ENCODE measurements around the gene TTC33.
A peak's percentile ranks its signal among the peaks of the same experiment; 100 is the strongest.
"Not testable (repeated sequence)": the region's sequence is repeated elsewhere in the genome, so short reads cannot be mapped to it uniquely, and the experiment has no call there.

The TTC33 gene, protein sequence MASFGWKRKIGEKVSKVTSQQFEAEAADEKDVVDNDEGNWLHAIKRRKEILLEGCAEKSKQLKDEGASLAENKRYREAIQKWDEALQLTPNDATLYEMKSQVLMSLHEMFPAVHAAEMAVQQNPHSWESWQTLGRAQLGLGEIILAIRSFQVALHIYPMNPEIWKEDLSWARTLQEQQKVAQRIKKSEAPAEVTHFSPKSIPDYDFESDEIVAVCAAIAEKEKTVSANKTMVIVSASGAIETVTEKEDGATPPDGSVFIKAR

DNA sequence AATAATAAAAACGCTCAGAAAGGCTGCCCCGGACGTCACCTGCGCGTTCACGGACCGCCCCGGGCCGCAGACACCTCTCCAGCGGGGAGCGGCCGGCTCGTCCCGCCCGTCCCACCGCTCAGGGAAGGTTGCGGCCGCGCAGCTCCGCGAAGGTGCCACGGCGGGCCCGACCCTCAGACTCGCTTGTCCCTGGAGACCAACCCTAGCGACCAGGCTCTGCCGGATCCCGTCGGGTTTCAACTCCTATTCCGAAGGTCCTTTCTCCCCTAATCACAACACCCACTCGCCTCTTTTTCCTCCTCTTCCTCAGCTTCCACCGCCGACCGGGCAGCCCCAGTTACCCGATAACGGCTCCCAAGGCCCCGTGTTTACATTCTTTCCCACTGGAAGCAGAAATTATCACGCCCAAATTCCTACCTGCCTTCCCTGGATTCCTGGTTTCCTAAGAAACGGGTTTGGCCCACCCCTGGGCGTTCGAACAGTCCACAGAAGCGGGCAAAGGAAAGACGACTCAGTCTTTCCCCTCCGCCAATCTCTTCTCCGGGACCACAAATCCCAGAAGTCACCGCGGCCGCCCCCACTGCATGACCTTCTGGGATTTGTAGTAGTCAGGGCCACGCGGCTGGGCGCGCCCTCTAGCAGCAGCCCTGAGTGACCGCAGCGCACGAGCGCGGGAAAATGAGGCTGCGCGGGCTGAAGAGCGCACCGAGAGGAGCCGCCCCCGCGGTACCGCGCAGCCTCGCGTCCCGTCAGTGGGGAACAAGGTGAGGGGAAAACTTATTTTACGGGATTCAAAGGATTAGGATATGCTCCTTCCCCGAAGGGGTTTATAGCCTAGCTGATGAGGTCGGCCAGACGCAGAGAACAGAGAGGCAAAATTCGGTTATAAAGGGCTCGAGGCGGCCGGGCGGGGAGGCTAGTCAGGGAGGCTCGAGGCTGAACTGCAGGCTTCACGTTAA lies at the start of gene TTC33:
TTC33 (minus strand) TSS at position 555 of the 959 bp plus-strand sequence. CDS start 8,943 bp downstream, outside the sequence.
- peak; percentile 92 for DNase-seq (ENCODE audit: low spot score)

DNA sequence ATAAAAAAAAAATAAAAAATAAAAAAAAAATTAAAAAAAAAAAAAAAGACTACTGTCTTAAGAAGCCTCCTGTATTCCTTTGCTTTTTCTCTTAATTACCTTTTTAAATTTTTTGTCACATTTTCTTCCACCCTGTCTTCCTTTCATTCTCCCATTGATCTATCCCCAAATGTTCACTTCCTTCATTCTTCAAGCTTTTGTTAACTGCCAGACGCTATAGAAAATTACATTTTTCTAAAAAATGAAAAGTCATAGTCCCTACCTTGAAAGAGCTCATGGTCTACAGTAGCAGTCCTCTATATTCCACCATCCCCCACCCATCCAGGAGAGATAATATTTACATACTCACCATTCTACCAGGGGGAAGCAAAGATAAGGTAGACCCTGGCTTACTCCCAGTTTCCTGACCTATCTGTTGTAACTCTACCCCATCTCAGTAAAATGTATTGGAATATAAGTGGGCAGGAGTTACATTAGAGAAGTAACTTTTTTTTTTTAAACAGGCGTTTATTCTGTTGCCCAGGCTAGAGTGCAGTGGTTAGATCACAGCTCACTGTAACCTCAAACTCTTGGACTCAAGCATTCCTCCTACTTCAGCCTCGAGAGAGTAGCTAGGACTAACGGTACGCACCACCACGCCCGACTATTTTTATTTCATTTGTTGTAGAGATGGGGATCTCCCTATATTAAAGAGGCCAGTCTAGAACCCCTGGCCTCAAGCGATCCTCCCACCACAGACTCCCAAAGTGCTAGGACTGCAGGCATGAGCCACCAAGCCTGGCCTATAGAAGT lies 46.2 kb upstream of the TTC33 start:
- DNase-seq (ENCODE audit: low spot score): no peak

DNA sequence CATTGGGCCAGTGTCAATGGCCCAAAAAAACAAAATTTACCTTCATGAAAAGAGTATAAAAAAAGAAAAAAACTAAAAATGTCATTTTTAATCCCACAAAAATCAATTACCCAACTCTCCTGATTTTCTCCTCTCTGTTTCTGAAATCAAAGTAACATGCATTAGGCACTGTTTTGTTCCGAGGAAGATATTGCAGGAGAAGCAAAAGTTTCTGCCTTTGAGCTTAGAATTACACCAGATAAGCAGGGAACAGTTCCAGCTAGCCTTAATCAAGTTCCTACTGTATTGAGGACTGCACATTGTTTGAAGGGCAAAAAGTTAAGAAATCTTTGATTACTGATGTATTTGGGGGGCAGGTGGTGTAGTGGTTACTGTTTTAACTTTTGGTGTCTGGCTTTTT lies 43.5 kb upstream of the TTC33 start:
- DNase-seq (ENCODE audit: low spot score): no peak

DNA sequence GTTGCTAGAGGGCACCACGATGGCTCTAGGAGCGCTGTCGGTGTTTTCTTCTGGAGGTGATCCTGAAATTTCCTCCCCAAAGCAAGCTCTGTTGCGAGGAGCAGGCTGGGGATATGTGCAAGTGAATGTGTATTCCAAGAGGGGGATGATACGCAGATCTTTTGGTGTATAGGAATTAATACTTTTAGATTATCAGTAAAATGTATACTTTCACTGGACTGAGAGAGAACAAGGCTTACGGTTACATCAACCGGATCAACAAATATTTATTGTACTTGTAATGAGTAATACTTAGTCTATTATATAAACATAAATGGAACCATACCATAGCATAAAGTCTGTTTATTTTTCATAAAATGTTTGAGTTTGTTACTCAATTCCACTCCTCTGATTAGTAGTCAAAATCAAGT lies 43.0 kb upstream of the TTC33 start:
- no peak for DNase-seq (ENCODE audit: low spot score)

DNA sequence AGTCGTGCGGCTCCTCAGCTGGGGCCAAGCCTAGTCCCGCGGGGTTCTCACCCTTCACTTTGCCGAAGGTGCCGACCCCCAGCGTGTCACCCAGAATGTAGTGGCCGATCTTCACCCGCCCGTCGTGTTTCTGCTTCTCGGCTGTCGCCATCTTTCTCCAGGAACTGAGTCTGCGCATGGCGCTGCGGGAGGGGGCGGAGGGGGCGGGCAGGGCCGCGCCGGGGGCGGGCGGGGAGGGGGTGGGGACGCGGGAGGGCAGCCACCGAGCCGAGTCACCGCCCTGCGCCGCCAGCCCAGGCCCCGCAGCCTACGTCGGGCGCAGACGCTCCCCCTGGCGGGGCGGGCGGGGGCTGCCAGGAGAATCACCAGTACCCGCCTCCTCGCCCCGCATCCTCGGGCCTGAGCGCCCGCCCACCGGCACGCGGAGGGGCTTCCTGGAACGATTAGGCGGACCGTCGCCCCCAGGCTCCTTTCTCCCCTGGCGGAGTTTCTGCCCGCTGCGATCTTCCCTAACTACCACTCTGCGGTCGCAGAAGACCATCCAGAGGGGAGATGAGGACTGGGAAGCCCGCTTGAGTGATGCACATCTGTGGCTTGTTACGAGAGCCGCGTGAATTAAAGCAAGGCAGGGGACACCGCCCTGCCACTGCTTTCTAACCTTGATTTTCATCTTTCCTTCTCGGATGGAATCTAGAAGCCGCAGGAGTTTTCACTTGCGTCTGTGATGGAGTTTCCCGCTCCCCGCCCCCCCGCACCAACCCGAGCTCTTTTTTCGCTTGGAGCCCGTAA lies 42.4 kb upstream of the TTC33 start, which contains the start of gene PRKAA1:
PRKAA1 (minus strand) TSS at position 363 of the 789 bp plus-strand sequence; CDS start at position 178, 185 bp downstream.
- peak; percentile 89 for DNase-seq (ENCODE audit: low spot score)

DNA sequence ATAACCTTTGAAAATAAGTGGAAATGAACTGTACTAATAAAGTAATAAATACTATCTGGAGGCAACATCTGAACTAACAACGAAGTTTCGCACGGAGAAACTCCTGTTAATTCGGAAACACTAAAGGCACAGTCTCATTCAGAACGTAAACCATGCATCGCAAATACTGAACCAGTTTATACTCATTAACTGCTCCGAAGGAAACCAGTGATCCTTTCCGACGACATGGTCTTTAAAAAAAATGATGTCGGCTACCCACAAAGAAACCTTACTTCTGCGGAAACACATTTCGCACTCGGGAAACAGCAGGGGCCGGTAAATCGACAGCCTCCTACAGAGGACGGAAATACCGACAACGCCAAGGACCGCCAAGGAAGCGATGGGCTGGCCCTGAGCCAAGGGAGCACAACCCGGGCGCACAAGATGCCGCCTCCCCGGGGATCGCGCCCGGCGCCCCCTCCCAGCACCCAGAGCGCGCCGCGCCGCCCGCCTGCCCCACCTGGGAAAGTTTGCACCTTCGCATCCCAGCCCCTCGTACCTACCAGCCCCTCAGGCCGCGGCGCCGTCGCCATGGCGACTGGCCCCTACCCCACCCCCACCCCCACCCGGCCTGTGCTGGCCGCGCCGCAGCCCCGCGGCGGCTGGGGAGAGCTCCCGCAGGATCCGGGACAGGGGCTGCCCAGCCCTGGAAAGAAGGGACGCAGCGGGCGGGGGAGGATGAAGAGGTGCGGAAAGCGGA lies 41.7 kb upstream of the TTC33 start:
- peak; percentile 65 for DNase-seq (ENCODE audit: low spot score)

DNA sequence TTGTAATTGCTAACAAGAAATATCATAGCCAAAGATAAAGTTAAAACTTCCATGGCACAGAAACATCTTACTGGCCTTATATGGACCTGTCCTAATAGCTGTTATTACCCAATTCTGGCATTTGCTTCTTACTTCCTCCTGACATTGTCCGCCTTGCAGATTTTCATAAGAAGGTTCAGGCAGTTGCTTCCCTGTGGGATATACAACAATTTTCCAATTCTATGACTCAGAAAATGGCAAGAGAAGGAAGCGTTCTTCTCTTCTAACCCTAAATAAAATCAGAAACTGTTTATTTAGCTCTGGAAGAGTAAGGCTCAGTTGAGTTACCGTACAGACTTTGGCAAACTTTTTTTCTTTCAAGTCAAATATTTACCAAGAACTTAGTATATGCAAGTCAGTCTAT lies 40.7 kb upstream of the TTC33 start:
- no peak for DNase-seq (ENCODE audit: low spot score)

DNA sequence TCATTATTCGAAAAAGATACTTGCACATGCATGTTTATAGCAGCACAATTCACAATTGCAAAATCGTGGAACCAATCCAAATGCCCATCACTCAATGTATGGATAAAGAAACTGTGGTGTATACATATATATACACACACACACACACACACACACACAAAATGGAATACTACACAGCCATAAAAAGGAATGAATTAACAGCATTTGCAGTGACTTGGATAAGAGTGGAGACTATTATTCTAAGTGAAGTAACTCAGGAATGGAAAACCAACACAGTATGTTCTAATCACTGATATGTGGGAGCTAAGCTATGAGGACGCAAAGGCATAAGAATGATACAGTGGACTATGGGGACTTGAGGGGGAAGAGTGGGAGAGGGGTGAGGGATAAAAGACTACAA lies 39.1 kb upstream of the TTC33 start:
- DNase-seq (ENCODE audit: low spot score): not testable (repeated sequence)

DNA sequence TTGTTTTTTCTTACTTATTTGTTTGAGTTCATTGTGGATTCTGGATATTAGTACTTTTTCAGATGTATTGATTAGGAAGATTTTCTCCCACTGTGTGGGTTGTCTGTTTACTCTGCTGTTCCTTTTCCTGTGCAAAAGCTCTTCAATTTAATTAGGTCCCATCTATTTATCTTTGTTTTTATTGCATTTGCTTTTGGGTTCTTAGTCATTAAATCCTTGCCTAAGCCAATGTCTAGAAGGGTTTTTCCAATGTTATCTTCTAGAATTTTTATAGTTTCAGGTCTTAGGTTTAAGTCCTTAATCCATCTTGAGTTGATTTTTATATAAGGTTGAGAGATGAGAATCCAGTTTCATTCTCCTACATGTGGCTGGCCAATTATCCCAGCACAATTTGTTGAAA lies 38.6 kb upstream of the TTC33 start:
- DNase-seq (ENCODE audit: low spot score): not testable (repeated sequence)

DNA sequence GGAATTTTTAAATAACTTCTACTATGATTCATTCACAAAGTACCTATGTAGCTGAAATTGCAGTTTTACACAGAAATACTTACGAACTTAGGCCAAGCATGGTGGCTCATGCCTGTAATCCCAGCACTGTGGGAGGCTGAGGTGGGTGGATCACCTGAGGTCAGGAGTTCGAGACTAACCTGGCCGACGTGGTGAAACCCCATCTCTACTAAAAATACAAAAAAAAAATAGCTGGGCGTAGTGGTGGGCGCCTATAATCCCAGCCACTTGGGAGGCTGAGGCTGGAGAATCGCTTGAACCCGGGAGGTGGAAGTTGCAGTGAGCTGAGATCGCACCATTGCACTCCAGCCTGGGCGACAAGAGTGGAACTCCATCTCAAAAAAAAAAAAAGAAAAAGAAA lies 36.9 kb upstream of the TTC33 start:
- DNase-seq (ENCODE audit: low spot score): not testable (repeated sequence)

DNA sequence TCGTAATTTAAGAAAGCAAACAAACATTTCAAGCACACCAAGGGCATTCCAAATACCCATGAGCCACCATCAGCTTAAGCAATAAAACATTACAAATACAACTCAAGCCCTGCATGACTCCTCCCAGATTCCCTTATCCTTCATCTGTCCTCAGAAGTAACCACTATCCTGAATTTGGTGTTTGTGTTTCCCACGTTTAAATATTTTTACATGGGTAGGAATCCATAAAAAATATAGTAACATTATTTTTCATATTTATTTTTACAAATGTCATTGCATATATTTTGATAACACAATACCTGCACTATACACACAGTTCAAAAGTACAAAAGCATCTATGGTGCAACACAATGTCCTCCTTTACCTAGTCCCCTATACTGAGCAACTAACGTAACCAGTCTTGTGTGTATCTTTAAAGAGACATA lies 36.0 kb upstream of the TTC33 start:
- DNase-seq (ENCODE audit: low spot score): no peak

DNA sequence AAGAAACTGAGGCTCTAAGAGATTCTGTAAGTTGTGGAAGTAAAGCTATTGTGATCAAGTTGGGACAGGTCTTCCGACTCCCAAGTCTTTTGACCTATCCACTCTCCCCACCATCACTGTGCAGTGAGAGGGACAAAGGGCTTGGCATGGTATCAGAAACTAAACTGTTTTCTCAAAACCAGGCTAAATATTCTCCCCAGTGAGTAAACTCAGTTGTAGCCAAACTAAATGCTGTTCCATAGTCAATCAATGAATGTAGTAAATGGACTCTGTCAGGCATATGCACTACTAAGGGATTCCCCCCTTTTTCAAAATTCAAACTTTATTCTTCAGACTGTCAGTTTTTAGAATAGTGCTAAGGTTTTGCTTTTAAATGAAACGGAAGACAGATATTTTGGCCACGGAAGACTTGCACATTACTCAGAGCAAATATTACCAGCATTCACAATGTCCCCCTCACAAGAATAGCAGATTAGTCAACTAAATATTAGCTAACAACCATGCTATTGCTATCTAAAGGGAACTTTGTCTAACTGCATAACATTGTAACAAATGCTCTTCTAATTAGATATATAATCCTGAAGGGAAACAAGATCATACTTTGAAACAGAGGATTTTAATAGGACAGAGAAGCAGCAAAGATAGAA lies 35.3 kb upstream of the TTC33 start:
- DNase-seq (ENCODE audit: low spot score): no peak

DNA sequence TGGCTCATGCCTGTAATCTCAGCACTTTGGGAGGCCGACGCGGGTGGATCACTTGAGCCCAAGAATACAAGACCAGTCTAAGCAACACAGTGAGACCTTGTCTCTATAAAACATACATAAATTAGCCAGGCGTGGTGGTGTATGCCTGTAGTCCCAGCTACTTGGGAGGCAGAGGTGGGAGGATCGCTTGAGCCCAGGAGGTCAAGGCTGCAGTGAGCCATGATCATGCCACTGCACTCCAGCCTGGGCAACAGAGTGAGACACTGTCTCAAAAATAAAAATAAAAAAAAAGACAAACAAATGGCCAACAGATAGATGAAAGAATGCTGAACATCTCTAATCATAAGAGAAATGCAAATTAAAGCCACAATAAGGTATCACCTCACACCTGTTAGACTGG lies 33.2 kb upstream of the TTC33 start:
- not testable (repeated sequence) for DNase-seq (ENCODE audit: low spot score)

DNA sequence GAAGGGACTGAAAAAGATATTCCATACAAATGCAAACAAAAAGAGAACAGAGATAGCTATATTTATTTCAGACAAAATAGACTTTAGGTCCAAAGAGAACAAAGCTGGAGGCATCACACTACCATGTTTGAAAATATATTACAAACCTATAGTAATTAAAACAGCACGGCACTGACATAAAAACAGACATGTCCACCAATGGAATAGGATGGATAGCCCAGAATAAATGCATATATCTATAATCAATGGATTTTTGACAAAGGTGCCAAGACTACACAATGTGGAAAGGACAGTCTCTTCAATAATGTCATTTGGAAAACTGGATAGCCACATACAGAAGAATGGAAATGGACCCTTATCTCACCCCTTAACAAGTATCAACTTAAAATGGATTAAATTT lies 32.2 kb upstream of the TTC33 start:
- DNase-seq (ENCODE audit: low spot score): no peak

DNA sequence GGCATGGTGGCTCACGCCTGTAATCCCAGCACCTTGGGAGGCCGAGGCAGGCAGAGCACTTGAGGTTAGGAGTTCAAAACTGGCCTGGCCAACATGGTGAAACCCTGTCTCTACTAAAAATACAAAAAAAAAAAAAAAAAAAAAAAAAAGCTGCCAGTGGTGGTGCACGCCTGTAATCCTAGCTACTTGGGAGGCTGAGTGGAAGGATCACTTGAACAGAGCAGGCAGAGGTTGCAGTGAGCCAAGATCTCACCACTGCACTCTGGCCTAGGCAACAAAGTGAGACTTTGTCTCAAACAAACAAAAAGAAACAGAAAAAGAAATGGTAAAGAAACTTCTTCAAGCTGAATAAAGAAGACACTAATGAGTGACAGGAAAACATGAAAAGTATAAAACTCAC lies 30.9 kb upstream of the TTC33 start:
- not testable (repeated sequence) for DNase-seq (ENCODE audit: low spot score)

DNA sequence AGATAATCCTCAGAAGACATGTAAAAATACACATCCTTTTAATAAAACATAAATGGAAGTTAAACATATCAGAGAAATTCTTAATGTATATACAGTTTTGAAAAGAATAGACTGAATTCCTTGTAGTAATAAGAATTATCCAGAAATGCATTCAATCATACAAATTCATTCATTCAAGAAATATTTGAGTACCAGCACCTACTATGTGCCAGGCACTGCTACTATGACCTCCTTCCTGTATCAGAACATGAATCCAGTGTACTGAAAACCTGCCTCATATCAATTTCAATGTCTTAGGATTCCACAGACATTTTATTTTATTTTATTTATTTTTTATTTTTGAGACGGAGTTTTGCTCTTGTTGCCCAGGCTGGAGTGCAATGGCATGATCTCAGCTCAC lies 29.2 kb upstream of the TTC33 start:
- DNase-seq (ENCODE audit: low spot score): no peak

DNA sequence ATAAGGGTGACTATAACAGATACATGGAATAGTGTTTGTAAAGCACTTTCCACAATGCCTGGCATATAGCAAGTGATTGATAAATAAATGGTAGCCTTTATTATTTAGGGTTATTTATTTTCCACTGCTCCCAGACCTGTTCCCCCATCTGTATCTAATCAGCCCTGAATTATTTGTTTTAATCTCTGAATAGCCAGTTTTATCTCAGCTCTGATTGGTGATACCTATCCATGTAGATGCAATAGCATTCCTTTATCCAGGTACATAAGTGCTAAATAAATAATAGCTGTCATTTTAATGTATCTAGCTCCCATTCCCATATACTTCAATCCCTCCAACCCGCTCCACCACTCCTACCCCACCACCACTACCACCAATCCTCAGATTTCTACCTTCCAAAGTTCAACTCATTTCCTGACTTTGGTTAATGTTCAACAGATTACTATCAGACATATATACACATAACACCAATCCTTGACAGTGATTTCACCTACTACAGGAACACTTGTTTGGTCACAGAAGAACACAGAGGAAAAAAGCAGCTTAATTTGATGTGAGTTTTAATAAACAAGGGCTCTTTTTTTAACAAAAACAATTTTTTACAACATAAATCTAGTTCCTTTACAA lies 28.4 kb upstream of the TTC33 start:
- no peak for DNase-seq (ENCODE audit: low spot score)

DNA sequence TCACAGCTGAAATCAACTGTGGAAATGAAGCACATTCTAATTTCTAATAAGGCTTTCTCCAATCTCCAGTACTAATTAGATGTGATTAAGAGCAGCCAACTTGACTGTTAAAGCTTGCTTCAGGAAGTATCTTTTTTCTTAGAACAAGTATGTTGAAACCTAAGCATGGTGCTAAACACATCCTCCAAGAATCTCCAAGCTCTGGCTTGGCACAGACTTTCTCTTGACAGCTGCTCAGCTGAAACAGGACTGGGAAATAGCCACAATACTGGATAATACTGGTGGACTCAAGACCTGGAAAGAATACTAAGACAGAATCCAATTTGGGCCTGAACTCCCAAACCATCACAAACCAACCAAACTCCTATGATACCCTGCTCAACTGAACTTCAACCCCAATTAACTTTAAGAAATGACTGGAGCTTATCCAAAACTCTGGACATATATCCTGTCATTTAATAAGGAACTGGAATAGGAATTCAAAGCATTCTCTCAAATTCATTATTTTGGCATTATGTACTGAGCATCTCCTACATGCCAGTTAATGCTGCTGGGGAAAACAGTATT lies 26.2 kb upstream of the TTC33 start:
- no peak for DNase-seq (ENCODE audit: low spot score)

DNA sequence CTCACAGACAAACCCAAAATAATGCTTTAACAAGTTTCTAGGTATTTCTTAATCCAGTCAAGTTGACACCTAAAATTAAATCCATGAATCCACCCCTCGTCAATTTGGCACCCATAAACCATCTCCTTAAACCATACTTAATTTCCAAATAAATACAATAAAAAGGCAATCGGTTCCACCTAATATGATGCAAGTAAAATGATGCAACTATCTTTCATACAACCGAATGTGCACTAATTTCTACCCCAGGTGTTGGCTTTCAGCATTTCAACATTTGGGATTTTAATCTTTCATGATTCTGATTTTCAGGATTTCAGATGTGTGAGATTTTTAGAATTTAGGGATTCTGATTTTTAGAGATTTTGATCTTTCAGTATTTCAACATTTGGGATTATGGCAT lies 25.1 kb upstream of the TTC33 start:
- no peak for DNase-seq (ENCODE audit: low spot score)

Measured in CD4-positive, alpha-beta T cell treated with Interleukin-15 for 4 hours (primary cell).